Spleen (tissue), 11 donors: ENCODE measurements around the gene ZSCAN29. TPM values are rescaled to one million over a fixed set of nuclear protein-coding genes. Genes with fewer than 3 reads are reported as not detected.

Experiments
- DNase-seq: peaks from one replicate; pipeline ENCODE4 v3.0.0-alpha.2; 2020
- H3K27ac ChIP-seq, 8 donors: fragments of 200-600 bp; sonication (generic) in 7 of 8; 1 replicate in 4 of 8; 2 replicates in 4 of 8; pipeline versions ENCODE4 v1.5.0 to v1.8.0; 2016 to 2021; ENCODE audit warnings: inconsistent platforms in 4 of 8, mild to moderate bottlenecking in 4 of 8, moderate library complexity in 1 of 8
- H3K27me3 ChIP-seq, 7 donors: fragments of 200-600 bp; sonication (generic) in 6 of 7; replicated peaks in 1 of 7; 1 replicate in 4 of 7; 2 replicates in 3 of 7; pipeline versions ENCODE4 v1.5.0 to v1.8.0; 2016 to 2021; ENCODE audit warnings: inconsistent platforms in 3 of 7, mild to moderate bottlenecking in 1 of 7
- H3K36me3 ChIP-seq, 6 donors: fragments of 200-600 bp; sonication (generic) in 5 of 6; 1 replicate in 4 of 6; 2 replicates in 2 of 6; pipeline versions ENCODE4 v1.5.0 to v1.8.0; 2016 to 2021; ENCODE audit warnings: inconsistent platforms in 2 of 6
- H3K4me1 ChIP-seq, 6 donors: fragments of 200-600 bp; sonication (generic) in 5 of 6; 1 replicate in 3 of 6; 2 replicates in 3 of 6; pipeline versions ENCODE4 v1.5.0 to v1.8.0; 2016 to 2021; ENCODE audit warnings: inconsistent platforms in 3 of 6
- H3K4me3 ChIP-seq, 8 donors: fragments of 200-600 bp; sonication (generic) in 7 of 8; 1 replicate in 4 of 8; 2 replicates in 4 of 8; pipeline versions ENCODE4 v1.5.0 to v1.8.0; 2016 to 2021; ENCODE audit warnings: inconsistent platforms in 4 of 8, mild to moderate bottlenecking in 4 of 8, moderate library complexity in 2 of 8
- H3K9me3 ChIP-seq, 8 donors: fragments of 200-600 bp; sonication (generic) in 7 of 8; 1 replicate in 4 of 8; 2 replicates in 4 of 8; pipeline versions ENCODE4 v1.5.0 to v1.8.0; 2016 to 2021; ENCODE audit warnings: inconsistent platforms in 4 of 8
- POLR2A ChIP-seq, 3 donors: fragments of 450-650 bp; IDR thresholded peaks; one replicate each; pipeline ENCODE4 v1.5.1; 2017; ENCODE audit warnings: antibody characterized with exemption in 3 of 3, mild to moderate bottlenecking in 1 of 3
- POLR2AphosphoS5 ChIP-seq, 3 donors: sonication (generic); formaldehyde crosslinking; IDR thresholded peaks; one replicate each; pipeline ENCODE4 v1.5.1; 2017; ENCODE audit warnings: antibody characterized with exemption in 3 of 3
- WGBS, 5 donors: extraction: QIAGEN DNeasy Blood & Tissue Kit in 3 of 5; methylation state at CpG; one replicate each; pipeline versions ENCODE4 v1.1.5 to v1.1.7; 2013 to 2018; 5-methylcytosine and 5-hydroxymethylcytosine counted together
- intact Hi-C: fragments of 100-400 bp; cut with DNase I; formaldehyde crosslinking; loops from one replicate; pipeline ENCODE4 v1.15.0; 2023; ENCODE audit warnings: low total_unique reads
- polyA plus RNA-seq, 3 donors: library from polyadenylated mRNA; stranded (reverse); fragments of 200-250 nt; gene quantifications; one replicate each; pipeline ENCODE4 v1.2.1, GENCODE V29; 2013
- total RNA-seq, 7 donors: library from RNA; depleted of rRNA in 3 of 7; stranded (reverse); fragments of >200 nt in 3 of 7; fragmentation: NEBNext Ultra II Directional in 4 of 7; extraction: Animal tissue kit (Norgen Biotek cat#: 25700) in 4 of 7; gene quantifications; one replicate each; pipeline versions ENCODE4 v1.1.0 to v1.2.1, GENCODE V29; 2016 to 2021
- TF ChIP-seq, protein P1 (sequence below), 11 experiments: fragments of 200-600 bp in 7 of 11; fragments of 450-650 bp in 4 of 11; sonication (generic) in 4 of 11; IDR thresholded peaks in 8 of 11; conservative IDR thresholded peaks in 3 of 11; 1 replicate in 7 of 11; 2 replicates in 4 of 11; pipeline versions ENCODE4 v1.4.0 to v1.8.0; 2016 to 2021; ENCODE audit warnings: antibody characterized with exemption in 11 of 11, inconsistent platforms in 4 of 11, mild to moderate bottlenecking in 1 of 11
- donor health status: healthy with polysubstance abuse.
- donor health status: DM: no; HTN: no; CAD: no; lungs with moderate emphysema.
- donor health status: DM: no; HTN: no; CAD: no.
- donor health status: Bipolar disorder and iron deficiency.
- donor health status: healthy.
- donor health status: DM: no; HTN: no; CAD: no.
- donor health status: DM: yes; HTN: yes; CAD: no.

Gene ZSCAN29
- total and polyA plus RNA-seq, 10 donors, result 4.6 to 33.4 (median 23.1) TPM

DNA sequence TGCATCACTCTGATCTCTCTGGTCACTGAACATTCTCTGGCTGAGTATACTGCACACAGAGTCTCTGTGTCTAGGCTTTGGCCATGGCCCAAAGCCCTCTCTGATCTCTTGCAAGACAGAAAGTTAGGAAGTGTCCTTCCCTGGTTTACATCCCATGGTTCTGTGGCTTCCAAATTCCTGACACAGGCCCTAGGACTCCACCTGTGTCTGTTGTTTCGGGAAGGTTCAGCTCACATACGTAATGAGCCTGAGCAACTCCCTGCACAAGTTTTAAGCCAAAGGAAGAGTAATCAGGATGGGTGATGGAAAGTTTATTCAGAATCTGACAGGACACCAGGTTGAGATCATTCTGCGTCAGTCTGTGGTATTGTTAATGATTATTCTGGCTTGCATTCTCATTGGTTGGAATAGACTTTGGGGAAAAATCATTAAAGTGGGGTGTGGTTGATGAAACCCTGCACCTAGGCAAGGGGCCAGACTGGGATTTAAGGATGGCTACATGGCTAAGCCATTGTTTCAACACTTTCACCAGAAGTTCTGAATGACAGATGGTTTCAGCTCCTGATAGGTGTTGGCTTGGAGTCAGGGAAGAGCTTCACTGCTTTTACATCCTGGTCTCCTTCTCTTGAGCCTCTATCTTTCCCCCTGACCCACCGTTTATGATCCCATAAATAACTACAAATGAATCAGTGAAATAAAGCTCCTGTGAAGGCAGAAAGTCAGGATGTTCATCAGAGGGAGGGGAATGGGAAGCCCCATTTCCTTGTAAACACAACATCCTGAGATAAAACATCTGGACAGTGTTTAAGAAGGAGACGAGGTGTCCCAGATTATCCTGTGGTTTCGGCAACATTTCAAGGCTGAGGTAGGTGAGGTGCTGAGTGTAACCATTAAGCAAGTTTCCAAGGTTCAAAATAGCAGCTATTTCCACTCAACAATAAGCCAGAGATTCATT lies 54.5 kb downstream of the ZSCAN29 start:
- intact Hi-C loops, result no loop called here
- H3K4me3 ChIP-seq, result no peak overlapping the region
- H3K4me1 ChIP-seq, result no peaks in the 10 kb centered on the region
- H3K27me3 ChIP-seq, result peaks cover 0 to 25% (median 0%) of the 10 kb centered on the region in 7 donors
- no peak for DNase-seq
- H3K36me3 ChIP-seq, result no peaks in the 10 kb centered on the region
- no peak for TF ChIP-seq POLR2A (IDR thresholded peaks at IDR 0.05)
- TF ChIP-seq, protein P1, sequence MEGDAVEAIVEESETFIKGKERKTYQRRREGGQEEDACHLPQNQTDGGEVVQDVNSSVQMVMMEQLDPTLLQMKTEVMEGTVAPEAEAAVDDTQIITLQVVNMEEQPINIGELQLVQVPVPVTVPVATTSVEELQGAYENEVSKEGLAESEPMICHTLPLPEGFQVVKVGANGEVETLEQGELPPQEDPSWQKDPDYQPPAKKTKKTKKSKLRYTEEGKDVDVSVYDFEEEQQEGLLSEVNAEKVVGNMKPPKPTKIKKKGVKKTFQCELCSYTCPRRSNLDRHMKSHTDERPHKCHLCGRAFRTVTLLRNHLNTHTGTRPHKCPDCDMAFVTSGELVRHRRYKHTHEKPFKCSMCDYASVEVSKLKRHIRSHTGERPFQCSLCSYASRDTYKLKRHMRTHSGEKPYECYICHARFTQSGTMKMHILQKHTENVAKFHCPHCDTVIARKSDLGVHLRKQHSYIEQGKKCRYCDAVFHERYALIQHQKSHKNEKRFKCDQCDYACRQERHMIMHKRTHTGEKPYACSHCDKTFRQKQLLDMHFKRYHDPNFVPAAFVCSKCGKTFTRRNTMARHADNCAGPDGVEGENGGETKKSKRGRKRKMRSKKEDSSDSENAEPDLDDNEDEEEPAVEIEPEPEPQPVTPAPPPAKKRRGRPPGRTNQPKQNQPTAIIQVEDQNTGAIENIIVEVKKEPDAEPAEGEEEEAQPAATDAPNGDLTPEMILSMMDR (IDR thresholded peaks at IDR 0.05 in 8 of 11, conservative IDR thresholded peaks at IDR 0.05 in 3 of 11), result no peak
- no peak for TF ChIP-seq POLR2AphosphoS5 (IDR thresholded peaks at IDR 0.05)
- WGBS, 5 donors, result 55 to 70% (median 65%) methylated on average over 6 of the region's 6 CpGs
- no peaks in the 10 kb centered on the region for H3K9me3 ChIP-seq
- H3K27ac ChIP-seq, result no peak overlapping the region

DNA sequence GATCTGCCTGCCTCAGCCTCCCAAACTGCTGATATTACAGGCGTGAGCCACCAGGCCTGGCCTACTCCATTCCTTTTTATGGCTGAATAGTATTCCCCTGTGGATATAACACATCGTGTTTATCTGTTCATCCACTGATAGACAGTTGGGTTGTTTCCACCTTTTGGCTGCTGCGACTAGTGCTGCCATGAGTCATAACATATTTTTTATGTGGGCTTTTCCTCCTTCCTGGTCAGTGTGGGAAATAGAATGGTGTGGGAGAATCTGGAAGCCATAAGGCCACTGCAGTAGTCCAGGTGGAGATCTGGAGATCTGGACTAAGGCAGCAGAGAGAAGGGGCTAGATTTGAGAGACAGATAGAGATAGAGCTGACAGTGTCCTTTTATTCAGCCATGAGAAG lies 56.7 kb downstream of the ZSCAN29 start:
- H3K36me3 ChIP-seq, result no peaks in the 10 kb centered on the region
- no peak overlapping the region for H3K4me3 ChIP-seq
- no peak for DNase-seq
- H3K27ac ChIP-seq, result no peak overlapping the region
- peaks cover 0 to 40% (median 3%) of the 10 kb centered on the region in 7 donors for H3K27me3 ChIP-seq
- H3K4me1 ChIP-seq, result no peaks in the 10 kb centered on the region
- TF ChIP-seq POLR2AphosphoS5 (IDR thresholded peaks at IDR 0.05) (no peak), POLR2A (IDR thresholded peaks at IDR 0.05) (no peak)
- TF ChIP-seq, protein P1 (IDR thresholded peaks at IDR 0.05 in 8 of 11, conservative IDR thresholded peaks at IDR 0.05 in 3 of 11), result no peak
- 78 to 92% (median 86%) methylated on average over 3 of the region's 3 CpGs for WGBS, 5 donors
- intact Hi-C loops, result no loop called here
- H3K9me3 ChIP-seq, result no peaks in the 10 kb centered on the region

DNA sequence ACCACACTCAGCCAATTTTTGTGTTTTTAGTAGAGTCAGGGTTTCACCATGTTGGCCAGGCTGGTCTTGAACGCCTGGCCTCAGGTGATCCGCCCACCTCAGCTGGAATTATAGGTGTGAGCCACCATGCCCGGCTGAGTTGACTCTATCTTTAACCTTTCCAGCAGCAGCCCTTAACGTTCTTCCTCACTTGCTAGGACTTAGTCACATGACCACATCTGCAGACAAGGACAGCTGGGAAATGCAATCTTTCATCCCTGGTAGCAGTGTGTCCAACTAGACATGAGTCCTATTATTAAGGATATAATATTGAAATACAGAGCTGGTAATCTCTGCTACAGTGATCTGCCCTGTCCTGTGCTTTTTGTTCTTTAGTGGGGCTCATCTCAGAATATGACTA lies 58.5 kb downstream of the ZSCAN29 start:
- TF ChIP-seq POLR2AphosphoS5 (IDR thresholded peaks at IDR 0.05) (no peak), POLR2A (IDR thresholded peaks at IDR 0.05) (no peak)
- TF ChIP-seq, protein P1 (IDR thresholded peaks at IDR 0.05 in 8 of 11, conservative IDR thresholded peaks at IDR 0.05 in 3 of 11), result no peak
- Histone ChIP-seq H3K4me1 (no peaks in the 10 kb centered on the region), H3K4me3 (no peak overlapping the region), H3K27me3 (peaks cover 0 to 53% (median 3%) of the 10 kb centered on the region in 7 donors), H3K36me3 (no peaks in the 10 kb centered on the region), H3K27ac (no peak overlapping the region), H3K9me3 (no peaks in the 10 kb centered on the region)
- DNase-seq, result no peak
- WGBS, 5 donors, result 64 to 71% (median 69%) methylated on average over 4 of the region's 4 CpGs
- intact Hi-C loops, result no loop called here

Other genes starting within 250 kb of the ZSCAN29 start
- 10 to 100 TPM; 24.4 to 47.7 (median 30.6) TPM for gene TMEM62, start 237.5 kb downstream of the ZSCAN29 start, total RNA-seq
- gene TMEM62, start 237.5 kb downstream of the ZSCAN29 start, polyA plus RNA-seq, result 10 to 100 TPM; 17.7 to 35.5 (median 21.7) TPM
- gene CCNDBP1, start 185.6 kb downstream of the ZSCAN29 start, total RNA-seq, result 10 to 100 TPM; 55.8 to 99.2 (median 79.7) TPM
- gene CCNDBP1, start 185.6 kb downstream of the ZSCAN29 start, polyA plus RNA-seq, result 10 to 100 TPM; 54.6 to 66.7 (median 61.3) TPM
- 10 to 100 TPM in 1 of 7 donors, 1 to 10 TPM in 4, under 1 TPM in 2; 0.28 to 31.5 (median 4.2) TPM for gene EPB42, start 150.0 kb downstream of the ZSCAN29 start, total RNA-seq
- 1 to 10 TPM in 1 of 3 donors, under 1 TPM in 2; 0.11 to 1.9 (median 0.17) TPM for gene EPB42, start 150.0 kb downstream of the ZSCAN29 start, polyA plus RNA-seq
- not detected for gene TGM5, start 104.1 kb downstream of the ZSCAN29 start, total RNA-seq
- gene TGM5, start 104.1 kb downstream of the ZSCAN29 start, polyA plus RNA-seq, result under 1 TPM in 1 of 3 donors, not detected in 2; 0.02 TPM
- not detected for gene TGM7, start 68.8 kb downstream of the ZSCAN29 start, total RNA-seq
- not detected for gene TGM7, start 68.8 kb downstream of the ZSCAN29 start, polyA plus RNA-seq
- gene LCMT2, start 40.5 kb downstream of the ZSCAN29 start, total RNA-seq, result 1 to 10 TPM; 5.8 to 9.2 (median 7.3) TPM
- gene LCMT2, start 40.5 kb downstream of the ZSCAN29 start, polyA plus RNA-seq, result 1 to 10 TPM; 4.3 to 7.6 (median 5.7) TPM
- gene TUBGCP4, start 58 bp upstream of the ZSCAN29 start, total RNA-seq, result 10 to 100 TPM; 13.6 to 22.1 (median 19.0) TPM
- gene TUBGCP4, start 58 bp upstream of the ZSCAN29 start, polyA plus RNA-seq, result 1 to 10 TPM; 2.5 to 4.3 (median 3.2) TPM
- 10 to 100 TPM; 37.7 to 55.4 (median 44.7) TPM for gene TP53BP1, start 122.1 kb upstream of the ZSCAN29 start, total RNA-seq
- gene TP53BP1, start 122.1 kb upstream of the ZSCAN29 start, polyA plus RNA-seq, result 10 to 100 TPM in 1 of 3 donors, 1 to 10 TPM in 2; 7.2 to 12.6 (median 9.0) TPM
- gene MAP1A, start 146.6 kb upstream of the ZSCAN29 start, total RNA-seq, result 1 to 10 TPM; 2.0 to 5.4 (median 3.1) TPM
- gene MAP1A, start 146.6 kb upstream of the ZSCAN29 start, polyA plus RNA-seq, result under 1 TPM; 0.15 to 0.35 (median 0.20) TPM
- gene PPIP5K1, start 219.2 kb upstream of the ZSCAN29 start, total RNA-seq, result 10 to 100 TPM in 6 of 7 donors, 1 to 10 TPM in 1; 9.7 to 62.0 (median 43.7) TPM
- gene PPIP5K1, start 219.2 kb upstream of the ZSCAN29 start, polyA plus RNA-seq, result 1 to 10 TPM; 4.5 to 8.2 (median 7.4) TPM
- not detected for gene CKMT1B, start 223.0 kb upstream of the ZSCAN29 start, total RNA-seq
- gene CKMT1B, start 223.0 kb upstream of the ZSCAN29 start, polyA plus RNA-seq, result under 1 TPM; 0.06 to 0.28 (median 0.21) TPM
- gene STRC, start 247.8 kb upstream of the ZSCAN29 start, total RNA-seq, result 1 to 10 TPM in 1 of 7 donors, under 1 TPM in 6; 0.37 to 1.2 (median 0.79) TPM
- 1 to 10 TPM in 1 of 3 donors, under 1 TPM in 2; 0.41 to 1.9 (median 0.90) TPM for gene STRC, start 247.8 kb upstream of the ZSCAN29 start, polyA plus RNA-seq